WTC11 (cell line): ENCODE data around the gene DHFR2.
"Not testable (repeated sequence)": the region's sequence is repeated elsewhere in the genome, so short reads cannot be mapped to it uniquely, and the experiment has no call there.

Experiments
- CBFB ChIP-seq: sonication (generic); formaldehyde crosslinking; IDR thresholded peaks from 2 replicates; pipeline ENCODE4 v1.8.1; 2022; ENCODE audit warnings: mild to moderate bottlenecking, low read depth, missing genetic modification reagents
- E2F4 ChIP-seq: sonication (generic); formaldehyde crosslinking; IDR thresholded peaks from 2 replicates; pipeline ENCODE4 v1.8.1; 2022; ENCODE audit warnings: low read depth, mild to moderate bottlenecking, moderate library complexity, missing genetic modification reagents, borderline replicate concordance
- ESRRA ChIP-seq: sonication (generic); formaldehyde crosslinking; IDR thresholded peaks from 2 replicates; pipeline ENCODE4 v1.8.1; 2022; ENCODE audit warnings: mild to moderate bottlenecking, missing genetic modification reagents, borderline replicate concordance
- ETV6 ChIP-seq: sonication (generic); formaldehyde crosslinking; IDR thresholded peaks from 2 replicates; pipeline ENCODE4 v1.8.1; 2022; ENCODE audit warnings: mild to moderate bottlenecking, missing genetic modification reagents
- JUN ChIP-seq: sonication (generic); formaldehyde crosslinking; IDR thresholded peaks from 2 replicates; pipeline ENCODE4 v1.8.0; 2023; ENCODE audit warnings: mild to moderate bottlenecking, missing genetic modification reagents
- MAX ChIP-seq: sonication (generic); formaldehyde crosslinking; IDR thresholded peaks from 2 replicates; pipeline ENCODE4 v1.8.0; 2022; ENCODE audit warnings: mild to moderate bottlenecking, missing genetic modification reagents
- SP1 ChIP-seq: sonication (generic); formaldehyde crosslinking; conservative IDR thresholded peaks from 2 replicates; pipeline ENCODE4 v1.8.1; 2022; ENCODE audit warnings: missing genetic modification reagents
- TCF7 ChIP-seq: sonication (generic); formaldehyde crosslinking; IDR thresholded peaks from 2 replicates; pipeline ENCODE4 v1.8.0; 2022; ENCODE audit warnings: mild to moderate bottlenecking, low read depth, missing genetic modification reagents, moderate library complexity
- ZNF232 ChIP-seq: sonication (generic); formaldehyde crosslinking; IDR thresholded peaks from 2 replicates; pipeline ENCODE4 v1.8.0; 2022; ENCODE audit warnings: mild to moderate bottlenecking, missing genetic modification reagents
- TF ChIP-seq, protein P1 (sequence below): fragments of 200-600 bp; IDR thresholded peaks from 2 replicates; pipeline ENCODE4 v1.8.0; 2022; ENCODE audit warnings: antibody characterized with exemption
- TF ChIP-seq, protein P2 (sequence below): sonication (generic); formaldehyde crosslinking; IDR thresholded peaks from 2 replicates; pipeline ENCODE4 v1.8.1; 2022; ENCODE audit warnings: mild to moderate bottlenecking, missing genetic modification reagents, moderate library complexity, borderline replicate concordance

GRCh38 chr3:94044100-94044936, 18.4 kb downstream of the DHFR2 start:
- TF ChIP-seq MAX (CRISPR knock-in tag); TCF7 (CRISPR knock-in tag); ETV6 (CRISPR knock-in tag); ZNF232; CBFB (CRISPR knock-in tag); SP1 (CRISPR knock-in tag); JUN (CRISPR knock-in tag); E2F4; ESRRA: not testable (repeated sequence)
- TF ChIP-seq, protein P1, sequence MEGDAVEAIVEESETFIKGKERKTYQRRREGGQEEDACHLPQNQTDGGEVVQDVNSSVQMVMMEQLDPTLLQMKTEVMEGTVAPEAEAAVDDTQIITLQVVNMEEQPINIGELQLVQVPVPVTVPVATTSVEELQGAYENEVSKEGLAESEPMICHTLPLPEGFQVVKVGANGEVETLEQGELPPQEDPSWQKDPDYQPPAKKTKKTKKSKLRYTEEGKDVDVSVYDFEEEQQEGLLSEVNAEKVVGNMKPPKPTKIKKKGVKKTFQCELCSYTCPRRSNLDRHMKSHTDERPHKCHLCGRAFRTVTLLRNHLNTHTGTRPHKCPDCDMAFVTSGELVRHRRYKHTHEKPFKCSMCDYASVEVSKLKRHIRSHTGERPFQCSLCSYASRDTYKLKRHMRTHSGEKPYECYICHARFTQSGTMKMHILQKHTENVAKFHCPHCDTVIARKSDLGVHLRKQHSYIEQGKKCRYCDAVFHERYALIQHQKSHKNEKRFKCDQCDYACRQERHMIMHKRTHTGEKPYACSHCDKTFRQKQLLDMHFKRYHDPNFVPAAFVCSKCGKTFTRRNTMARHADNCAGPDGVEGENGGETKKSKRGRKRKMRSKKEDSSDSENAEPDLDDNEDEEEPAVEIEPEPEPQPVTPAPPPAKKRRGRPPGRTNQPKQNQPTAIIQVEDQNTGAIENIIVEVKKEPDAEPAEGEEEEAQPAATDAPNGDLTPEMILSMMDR, result not testable (repeated sequence)
- TF ChIP-seq, protein P2, sequence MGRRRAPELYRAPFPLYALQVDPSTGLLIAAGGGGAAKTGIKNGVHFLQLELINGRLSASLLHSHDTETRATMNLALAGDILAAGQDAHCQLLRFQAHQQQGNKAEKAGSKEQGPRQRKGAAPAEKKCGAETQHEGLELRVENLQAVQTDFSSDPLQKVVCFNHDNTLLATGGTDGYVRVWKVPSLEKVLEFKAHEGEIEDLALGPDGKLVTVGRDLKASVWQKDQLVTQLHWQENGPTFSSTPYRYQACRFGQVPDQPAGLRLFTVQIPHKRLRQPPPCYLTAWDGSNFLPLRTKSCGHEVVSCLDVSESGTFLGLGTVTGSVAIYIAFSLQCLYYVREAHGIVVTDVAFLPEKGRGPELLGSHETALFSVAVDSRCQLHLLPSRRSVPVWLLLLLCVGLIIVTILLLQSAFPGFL (CRISPR knock-in tag), result not testable (repeated sequence)
